ENCODE results near the gene KIRREL3. TPM values are rescaled to one million over a fixed set of nuclear protein-coding genes. Genes with fewer than 3 reads are reported as not detected.

Gene KIRREL3
- total and polyA plus RNA-seq, 2 of the 4 experiments (the other 2 are of a cell fraction), result 10.9 to 15.9 TPM

DNA sequence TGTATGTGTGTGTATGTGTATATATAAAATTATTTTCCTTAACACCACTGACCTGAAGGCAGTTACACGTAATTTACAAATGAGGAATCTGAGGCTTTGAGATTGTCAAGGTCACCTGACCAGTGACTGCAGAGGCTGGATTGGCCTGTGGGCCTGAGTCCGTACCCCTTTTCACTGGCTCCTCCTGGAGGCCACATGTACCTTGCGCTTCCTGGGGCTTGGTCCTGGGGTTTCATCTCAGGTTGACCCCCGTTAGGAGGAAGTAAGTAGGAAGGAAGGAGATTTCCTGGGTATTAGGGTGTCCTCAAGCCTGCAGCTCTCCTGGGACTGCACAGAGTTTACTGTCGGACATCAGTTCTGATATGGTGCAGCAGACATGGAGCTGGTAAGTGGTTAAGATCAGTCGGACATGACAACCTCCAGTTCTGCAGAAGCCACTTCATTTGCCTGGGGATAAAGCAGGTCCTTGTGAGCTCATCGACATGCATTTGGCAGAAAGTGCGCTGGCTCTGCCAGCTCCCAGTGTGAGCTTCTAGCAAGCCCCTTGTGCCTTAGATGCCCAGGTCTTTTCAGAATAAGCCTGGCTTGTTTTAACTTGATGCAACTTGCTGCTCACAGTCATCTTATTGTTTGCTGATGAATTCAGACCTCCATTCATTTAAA, 608.5 kb downstream of the KIRREL3 start:
- Histone ChIP-seq H3K9me1 (ENCODE audit: insufficient read depth, low read length) (no peaks in the 10 kb centered on the region), H2AK5ac (ENCODE audit: low read depth, low read length) (no peak overlapping the region), H4K91ac (ENCODE audit: insufficient read depth, low read depth, low read length) (no peak overlapping the region), H3K27me3 (ENCODE audit: control insufficient read depth, insufficient read depth, low read length) (no peaks in the 10 kb centered on the region), H2BK15ac (ENCODE audit: low read depth, low read length) (no peak overlapping the region), H3K4me1 (ENCODE audit: control insufficient read depth, insufficient read depth, low read length) (peaks cover 2% of the 10 kb centered on the region; the same call in 1 of the 2 replicates), H3K4me2 (ENCODE audit: low read depth, low read length) (no peak overlapping the region), H3K9me3 (ENCODE audit: control insufficient read depth, insufficient read depth, low read length) (no peaks in the 10 kb centered on the region), H3K18ac (ENCODE audit: low read depth, low read length) (no peak overlapping the region), H4K20me1 (ENCODE audit: insufficient read depth, low read length) (no peaks in the 10 kb centered on the region), H3K36me3 (ENCODE audit: control insufficient read depth, insufficient read depth, low read length) (no peaks in the 10 kb centered on the region), H3K27ac (ENCODE audit: insufficient read depth, low read length) (no peak overlapping the region), H3K14ac (replicated peaks; ENCODE audit: low read depth, low read length) (no peak overlapping the region), H2AFZ (replicated peaks; ENCODE audit: low read length, poor library complexity) (no peak overlapping the region), H2AK9ac (replicated peaks; ENCODE audit: low read depth, low read length, poor library complexity) (no peak overlapping the region), H2BK5ac (ENCODE audit: low read depth, low read length, poor library complexity, severe bottlenecking) (no peak overlapping the region), H3K56ac (ENCODE audit: extremely low read depth, insufficient read depth, low read length) (no peak overlapping the region), H2BK20ac (ENCODE audit: low read depth, low read length) (no peak overlapping the region), H3K9ac (ENCODE audit: low read depth, low read length) (no peak overlapping the region), H3K4ac (ENCODE audit: low read depth, low read length) (no peak overlapping the region), H2BK120ac (ENCODE audit: low read depth, low read length) (no peak overlapping the region), H3K23ac (ENCODE audit: low read depth, low read length) (no peak overlapping the region), H4K5ac (ENCODE audit: low read depth, low read length) (no peak overlapping the region), H4K8ac (ENCODE audit: low read depth in 2 of 2, low read length in 2 of 2) (no peak overlapping the region), H3K4me3 (ENCODE audit: insufficient read depth, low read depth, low read length) (no peak overlapping the region), H3K79me1 (ENCODE audit: low read depth in 1 of 2, low read length in 2 of 2) (peaks cover 0 to 10% of the 10 kb centered on the region in 2 experiments; a peak in 3 of 4 replicates)
- ChIA-PET CTCF (no interaction called here), POLR2A (ENCODE audit: unreplicated experiment) (no interaction called here)
- no TSS peak for BruUV-seq (replicated peaks)
- dilution Hi-C loops (cut with HindIII; ENCODE audit: low sequenced_read_pairs, unreplicated experiment), result no loop called here
- DNase-seq (no peak), ATAC-seq (ENCODE audit: low read depth) (no peak)
- TF ChIP-seq CEBPB (IDR thresholded peaks at IDR 0.05; ENCODE audit: low read depth, low read length) (no peak), FOS (IDR thresholded peaks at IDR 0.05; ENCODE audit: low read depth, low read length) (no peak), SMC3 (IDR thresholded peaks at IDR 0.05; ENCODE audit: low read depth, low read length) (0 out of 2 replicates have a peak, but pooled peaks have one; percentile 8), NFE2L2 (IDR thresholded peaks at IDR 0.05; ENCODE audit: low read depth, low read length) (no peak)
- WGBS, 2 experiments (ENCODE audit: extremely low coverage in 2 of 2, insufficient read length in 1 of 2), result 30% methylated on average over 2 of the region's 8 CpGs; no CpG with 5 or more reads in 1 of the 2 experiments
- intact Hi-C loops (cut with micrococcal nuclease), result no loop called here
- in situ Hi-C loops (cut with MboI; ENCODE audit: low sequenced_read_pairs), result no loop called here

All from IMR-90 (cell line).